Thyroid gland (tissue), 4 donors: Measurements from ENCODE around the gene GCLM.
"Not testable (repeated sequence)": the region's sequence is repeated elsewhere in the genome, so short reads cannot be mapped to it uniquely, and the experiment has no call there.

ENCODE experiments used
- POLR2A ChIP-seq, 2 donors: fragments of 450-650 bp; IDR thresholded peaks; one replicate each; pipeline ENCODE4 v1.6.1; 2017; ENCODE audit warnings: antibody characterized with exemption in 2 of 2, mild to moderate bottlenecking in 2 of 2, moderate library complexity in 1 of 2
- TF ChIP-seq, protein P1 (sequence below), 6 experiments: fragments of 200-600 bp in 3 of 6; fragments of 450-650 bp in 3 of 6; sonication (generic) in 3 of 6; IDR thresholded peaks; one replicate each; pipeline ENCODE4 v1.5.1; 2016 to 2019; ENCODE audit warnings: antibody characterized with exemption in 6 of 6, mild to moderate bottlenecking in 2 of 6, inconsistent platforms in 1 of 6, moderate library complexity in 1 of 6

- TF ChIP-seq, protein P1, sequence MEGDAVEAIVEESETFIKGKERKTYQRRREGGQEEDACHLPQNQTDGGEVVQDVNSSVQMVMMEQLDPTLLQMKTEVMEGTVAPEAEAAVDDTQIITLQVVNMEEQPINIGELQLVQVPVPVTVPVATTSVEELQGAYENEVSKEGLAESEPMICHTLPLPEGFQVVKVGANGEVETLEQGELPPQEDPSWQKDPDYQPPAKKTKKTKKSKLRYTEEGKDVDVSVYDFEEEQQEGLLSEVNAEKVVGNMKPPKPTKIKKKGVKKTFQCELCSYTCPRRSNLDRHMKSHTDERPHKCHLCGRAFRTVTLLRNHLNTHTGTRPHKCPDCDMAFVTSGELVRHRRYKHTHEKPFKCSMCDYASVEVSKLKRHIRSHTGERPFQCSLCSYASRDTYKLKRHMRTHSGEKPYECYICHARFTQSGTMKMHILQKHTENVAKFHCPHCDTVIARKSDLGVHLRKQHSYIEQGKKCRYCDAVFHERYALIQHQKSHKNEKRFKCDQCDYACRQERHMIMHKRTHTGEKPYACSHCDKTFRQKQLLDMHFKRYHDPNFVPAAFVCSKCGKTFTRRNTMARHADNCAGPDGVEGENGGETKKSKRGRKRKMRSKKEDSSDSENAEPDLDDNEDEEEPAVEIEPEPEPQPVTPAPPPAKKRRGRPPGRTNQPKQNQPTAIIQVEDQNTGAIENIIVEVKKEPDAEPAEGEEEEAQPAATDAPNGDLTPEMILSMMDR (IDR thresholded peaks at IDR 0.05): not testable (repeated sequence)
- TF ChIP-seq POLR2A (IDR thresholded peaks at IDR 0.05): not testable (repeated sequence)
These were observed 1.6 kb upstream of the GCLM start for GRCh38 chr1:93910880-93911279.
